Left hindlimb (tissue), 1 donor: ENCODE data around the gene STAT3.
"Not testable (repeated sequence)": the region's sequence is repeated elsewhere in the genome, so short reads cannot be mapped to it uniquely, and the experiment has no call there.

Source experiments
- DNase-seq: peaks from one replicate; pipeline ENCODE4 v3.0.0-alpha.2; 2018

The STAT3 gene

DNA sequence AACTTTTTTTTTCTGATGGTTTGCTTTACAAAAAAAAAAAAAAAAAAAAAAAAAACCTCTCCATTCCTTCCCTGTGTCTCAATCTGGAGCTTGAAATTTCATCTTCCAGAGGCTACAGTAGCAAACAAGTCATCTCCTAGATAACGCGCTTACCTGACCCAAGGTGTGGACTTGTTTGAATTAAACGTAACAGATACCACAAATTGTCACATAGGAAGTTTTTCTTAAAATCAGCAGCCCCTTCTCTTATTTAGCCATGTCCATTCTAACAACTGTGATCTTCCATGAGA is 114.0 kb downstream of the STAT3 start:
- no peak for DNase-seq

DNA sequence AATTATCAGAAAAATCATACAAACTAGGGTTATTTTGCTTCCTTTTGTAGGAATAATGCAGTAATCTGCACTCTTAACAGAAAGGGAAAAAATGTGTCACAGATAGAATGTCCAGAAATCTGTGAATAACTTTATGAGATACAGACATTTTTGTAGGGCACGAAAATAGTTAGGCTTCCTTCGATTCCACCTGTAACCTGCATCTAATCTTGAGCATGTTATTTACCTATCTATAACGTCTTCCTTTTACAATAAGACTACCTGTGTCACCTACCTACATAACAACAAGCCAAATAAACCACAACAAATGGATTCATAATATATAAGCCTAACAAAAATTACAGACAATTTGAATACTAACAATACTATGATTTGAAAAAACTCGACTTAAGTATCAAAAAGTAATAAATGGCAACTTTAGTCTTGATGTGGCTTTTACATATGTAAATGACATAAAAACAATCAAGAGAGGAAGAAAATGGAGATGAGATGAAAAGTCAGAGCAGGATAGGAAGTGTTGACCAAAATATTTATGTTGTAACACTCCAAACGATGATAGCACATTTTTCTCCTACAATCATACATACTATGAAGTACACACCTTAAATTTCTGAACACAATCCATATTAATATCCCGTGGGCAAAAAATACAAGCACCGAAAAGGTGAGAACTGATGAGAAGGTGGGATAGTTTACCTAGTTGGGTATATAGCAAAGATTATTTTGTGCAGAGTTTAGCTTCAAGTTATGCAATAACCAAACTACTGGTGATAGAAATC is 114.6 kb downstream of the STAT3 start:
- no peak for DNase-seq

DNA sequence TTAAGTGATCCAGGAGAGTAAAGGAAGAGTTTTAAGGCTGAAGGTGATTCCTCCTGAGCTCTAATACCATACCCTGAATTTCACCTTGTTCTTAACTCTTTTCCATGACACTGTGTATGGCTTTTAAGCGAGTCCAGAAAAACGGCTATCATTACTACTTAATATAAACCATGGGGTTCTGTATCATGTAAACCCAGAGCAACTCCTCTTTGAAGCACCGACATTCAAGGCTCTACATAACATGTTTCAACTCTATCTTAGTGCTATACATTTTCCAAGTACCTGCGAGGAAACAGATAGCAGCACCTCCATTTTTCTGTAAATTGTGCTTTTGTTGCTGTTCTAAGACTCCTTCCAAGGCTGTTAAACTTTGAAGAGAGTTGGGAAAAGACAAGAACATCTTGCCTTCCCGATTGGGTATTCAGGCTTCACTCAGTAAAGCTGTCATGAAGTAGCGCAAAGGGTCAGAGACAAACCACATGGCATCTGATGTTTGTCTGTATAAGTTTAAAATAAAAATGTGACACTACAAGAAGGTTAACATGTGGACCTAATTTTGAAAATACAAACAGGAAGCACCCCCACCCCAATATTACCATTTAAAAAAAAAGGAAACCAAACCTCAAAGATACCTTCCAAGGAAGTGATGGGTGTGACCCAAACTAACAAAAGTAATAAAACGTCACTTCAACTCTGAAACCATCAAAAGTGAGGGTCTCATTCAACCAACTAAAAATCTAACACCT is 115.9 kb downstream of the STAT3 start:
- DNase-seq = no peak

DNA sequence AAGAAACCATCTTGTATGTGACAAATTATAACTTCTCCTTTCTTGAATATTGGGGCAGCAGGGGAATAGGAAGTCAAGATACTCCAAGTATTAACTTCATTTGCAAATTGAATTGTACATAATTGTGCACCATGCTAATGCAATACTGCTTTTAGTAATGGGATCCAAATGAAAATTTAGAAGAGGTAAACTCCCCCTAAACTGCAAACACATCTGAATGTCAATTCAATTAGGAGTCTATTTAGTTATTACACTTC is 116.5 kb downstream of the STAT3 start:
- no peak for DNase-seq

DNA sequence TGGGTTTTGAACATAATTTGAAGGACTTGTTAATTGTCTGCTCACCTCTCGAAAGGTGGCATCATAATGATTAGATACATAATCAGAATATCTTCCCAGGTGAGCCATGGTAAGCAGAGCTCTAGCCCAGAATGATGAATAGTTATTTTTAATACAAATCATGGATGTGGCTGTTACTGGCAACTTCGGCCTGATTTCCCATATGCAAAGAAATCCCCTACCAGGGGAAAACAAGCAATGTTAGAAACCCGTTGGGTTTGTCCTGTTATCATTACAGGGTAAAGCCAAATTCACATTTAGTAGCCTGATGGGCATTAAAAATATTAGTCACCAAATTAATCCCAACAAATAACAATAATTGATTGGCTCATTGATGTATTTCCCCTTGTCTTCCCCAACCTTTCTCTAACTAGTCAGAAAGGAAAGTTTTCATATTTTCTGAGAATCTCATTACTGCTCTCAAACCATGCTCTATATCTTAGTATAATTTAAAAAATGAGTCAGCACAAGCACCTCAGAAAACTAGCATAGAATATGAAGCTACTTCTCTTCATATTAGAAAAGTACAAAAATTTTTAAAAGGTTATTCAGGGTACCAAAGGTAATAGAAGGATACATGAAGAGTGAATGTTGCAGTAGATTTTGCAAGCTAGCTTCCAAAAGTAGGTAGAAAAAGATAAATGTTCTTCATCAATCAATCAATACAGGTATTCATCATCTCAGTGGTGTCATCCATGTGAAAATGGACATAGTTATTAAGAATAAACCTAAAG is 117.0 kb downstream of the STAT3 start:
- no peak for DNase-seq

DNA sequence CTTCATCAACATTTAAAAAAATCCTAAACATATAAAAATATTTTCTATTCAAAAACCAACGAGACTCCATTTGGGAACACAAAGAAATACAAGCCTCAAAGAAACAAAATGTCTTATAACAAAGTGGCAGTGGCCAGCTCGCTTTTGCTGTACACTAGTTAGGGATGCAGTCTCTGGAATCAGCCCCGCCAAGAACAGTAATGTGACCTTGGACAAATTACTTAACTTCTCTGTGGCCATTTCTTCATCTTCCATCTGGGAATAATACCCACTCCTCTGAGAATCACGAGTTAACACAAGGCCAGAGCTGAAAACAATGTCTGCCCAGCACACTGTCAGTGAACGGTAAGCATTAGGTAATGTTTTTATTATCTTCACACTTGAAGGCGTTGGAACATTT is 117.6 kb downstream of the STAT3 start:
- DNase-seq = no peak

DNA sequence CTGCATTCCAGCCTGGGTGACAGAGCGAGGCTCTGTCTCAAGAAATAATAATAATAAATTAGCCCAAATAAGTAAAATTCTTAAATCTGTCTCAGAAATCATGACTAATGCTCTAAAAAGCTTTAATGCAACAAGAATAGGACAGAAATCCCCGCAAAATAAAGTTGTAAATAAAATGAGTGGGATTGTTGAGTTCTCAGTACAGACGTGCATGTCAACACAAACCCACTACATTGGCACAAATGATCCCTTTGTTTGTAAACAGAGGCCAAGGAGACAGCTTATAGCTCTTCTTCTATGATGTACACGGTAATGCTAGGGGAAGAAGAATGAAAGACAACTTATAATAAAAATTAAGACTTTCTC is 118.1 kb downstream of the STAT3 start:
- no peak for DNase-seq

DNA sequence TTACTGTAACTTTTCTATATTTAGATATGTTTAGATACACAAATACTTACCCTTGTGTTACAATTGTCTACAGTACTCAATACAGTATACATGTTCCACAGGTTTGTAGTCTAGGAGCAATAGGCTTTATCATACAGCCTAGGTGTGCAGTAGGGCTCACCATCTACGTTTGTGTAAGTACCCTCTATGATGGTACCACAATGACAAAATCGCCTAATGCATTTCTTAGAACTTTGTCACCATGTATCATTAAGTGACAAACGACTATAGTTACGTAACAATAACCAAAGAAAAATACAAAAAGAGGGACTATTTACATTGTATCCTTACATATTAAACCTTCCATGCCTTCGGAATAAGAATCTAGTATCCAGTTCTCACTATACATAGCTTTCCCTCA is 120.0 kb downstream of the STAT3 start:
- DNase-seq = no peak

DNA sequence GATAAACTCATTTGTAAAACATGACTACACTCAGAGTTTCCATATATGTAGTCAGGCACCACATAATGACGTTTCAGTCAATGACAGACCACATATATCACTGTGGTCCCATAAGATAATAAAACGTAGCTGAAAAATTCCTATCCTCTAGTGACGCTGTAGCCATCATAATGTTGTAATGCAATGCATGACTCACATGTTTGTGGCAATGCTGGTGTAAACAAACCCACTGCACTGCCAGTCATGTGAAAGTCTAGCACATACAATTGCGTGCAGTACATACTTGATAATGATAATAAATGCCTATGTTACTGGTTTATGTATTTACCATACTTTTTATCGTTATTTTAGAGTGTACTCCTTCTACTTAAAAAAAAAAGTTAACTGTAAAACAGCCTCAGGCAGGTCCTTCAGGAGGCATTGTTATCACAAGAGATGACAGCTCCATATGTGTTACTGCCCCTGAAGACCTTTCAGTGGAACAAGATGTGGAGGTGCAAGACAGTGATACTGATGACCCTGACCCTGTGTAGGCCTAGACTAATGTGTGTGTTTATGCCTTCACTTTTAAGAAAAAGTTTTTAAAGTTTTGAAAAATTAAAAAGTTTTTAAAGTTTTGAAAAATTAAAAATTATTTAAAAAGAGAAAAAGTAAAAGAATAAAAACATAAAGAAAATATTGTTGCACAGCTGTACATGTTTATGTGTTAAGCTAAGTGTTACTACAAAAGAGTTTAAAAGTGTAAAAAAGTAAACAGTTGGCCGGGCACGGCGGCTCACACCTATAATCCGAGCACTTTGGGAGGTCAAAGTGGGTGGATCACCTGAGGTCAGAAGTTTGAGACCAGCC is 121.1 kb downstream of the STAT3 start:
- no peak for DNase-seq

DNA sequence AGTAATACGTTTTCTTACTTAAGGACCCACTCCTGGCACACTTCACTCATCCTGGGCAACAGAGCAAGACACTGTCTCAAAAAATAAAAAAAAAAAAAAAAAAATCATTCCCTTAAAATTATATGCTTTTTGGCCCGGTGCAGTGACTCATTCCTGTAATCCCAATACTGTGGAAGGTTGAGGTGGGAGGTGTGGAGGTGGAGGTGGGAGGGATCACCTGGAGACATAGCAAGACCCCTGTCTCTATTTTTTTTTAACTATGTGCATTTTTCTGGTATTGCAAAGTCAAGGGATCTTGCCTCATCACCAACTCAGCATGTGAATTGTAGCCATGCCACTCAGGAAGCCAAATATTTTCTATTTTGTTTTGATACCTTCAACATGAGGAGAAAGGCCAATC is 121.8 kb downstream of the STAT3 start:
- DNase-seq = no peak

DNA sequence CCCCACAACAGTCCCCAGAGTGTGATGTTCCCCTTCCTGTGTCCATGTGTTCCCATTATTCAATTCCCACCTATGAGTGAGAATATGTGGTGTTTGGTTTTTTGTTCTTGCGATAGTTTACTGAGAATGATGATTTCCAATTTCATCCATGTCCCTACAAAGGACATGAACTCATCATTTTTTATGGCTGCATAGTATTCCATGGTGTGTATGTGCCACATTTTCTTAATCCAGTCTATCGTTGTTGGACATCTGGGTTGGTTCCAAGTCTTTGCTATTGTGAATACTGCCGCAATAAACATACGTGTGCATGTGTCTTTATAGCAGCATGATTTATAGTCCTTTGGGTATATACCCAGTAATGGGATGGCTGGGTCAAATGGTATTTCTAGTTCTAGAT is 123.9 kb downstream of the STAT3 start:
- DNase-seq = not testable (repeated sequence)
